ENCODE data around the gene HLA-DOB. TPM values are rescaled to one million over a fixed set of nuclear protein-coding genes. Genes with fewer than 3 reads are reported as not detected.

The HLA-DOB gene
- polyA plus RNA-seq, 3 donors, result 0.58 to 0.62 TPM; not detected in 1

DNA sequence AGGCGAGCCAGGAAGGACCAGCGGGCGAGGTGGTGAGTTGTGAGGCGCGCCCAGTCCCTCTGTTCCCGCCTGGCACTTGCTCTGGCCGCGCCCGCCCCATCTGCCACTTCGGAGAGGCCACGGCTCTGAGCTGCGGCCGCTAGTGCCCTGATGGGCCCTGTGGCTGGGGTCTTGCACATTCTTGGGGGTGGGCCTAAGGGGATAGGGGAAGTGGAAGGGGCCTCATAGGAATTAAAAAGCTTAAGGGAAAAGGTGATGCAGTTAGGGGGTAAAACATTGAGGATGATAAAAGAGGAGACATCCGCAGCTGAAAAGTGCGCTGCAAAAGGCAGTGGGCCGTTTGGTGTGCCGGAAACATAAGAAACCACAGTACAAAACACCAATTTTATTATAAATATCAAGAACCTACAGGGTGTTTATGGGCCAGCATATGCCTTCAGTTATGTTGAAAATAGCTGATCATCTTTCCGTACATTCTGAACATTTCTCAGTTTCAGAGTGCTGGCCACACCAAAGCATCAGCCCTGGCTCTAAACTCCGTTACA lies 28.1 kb upstream of the HLA-DOB start:
- WGBS, 3 donors, result 12 to 32% (median 19%) methylated on average over 18 to 19 of the region's 19 CpGs
- H3K27ac ChIP-seq (ENCODE audit: low read depth, low read length), result no peak overlapping the region

DNA sequence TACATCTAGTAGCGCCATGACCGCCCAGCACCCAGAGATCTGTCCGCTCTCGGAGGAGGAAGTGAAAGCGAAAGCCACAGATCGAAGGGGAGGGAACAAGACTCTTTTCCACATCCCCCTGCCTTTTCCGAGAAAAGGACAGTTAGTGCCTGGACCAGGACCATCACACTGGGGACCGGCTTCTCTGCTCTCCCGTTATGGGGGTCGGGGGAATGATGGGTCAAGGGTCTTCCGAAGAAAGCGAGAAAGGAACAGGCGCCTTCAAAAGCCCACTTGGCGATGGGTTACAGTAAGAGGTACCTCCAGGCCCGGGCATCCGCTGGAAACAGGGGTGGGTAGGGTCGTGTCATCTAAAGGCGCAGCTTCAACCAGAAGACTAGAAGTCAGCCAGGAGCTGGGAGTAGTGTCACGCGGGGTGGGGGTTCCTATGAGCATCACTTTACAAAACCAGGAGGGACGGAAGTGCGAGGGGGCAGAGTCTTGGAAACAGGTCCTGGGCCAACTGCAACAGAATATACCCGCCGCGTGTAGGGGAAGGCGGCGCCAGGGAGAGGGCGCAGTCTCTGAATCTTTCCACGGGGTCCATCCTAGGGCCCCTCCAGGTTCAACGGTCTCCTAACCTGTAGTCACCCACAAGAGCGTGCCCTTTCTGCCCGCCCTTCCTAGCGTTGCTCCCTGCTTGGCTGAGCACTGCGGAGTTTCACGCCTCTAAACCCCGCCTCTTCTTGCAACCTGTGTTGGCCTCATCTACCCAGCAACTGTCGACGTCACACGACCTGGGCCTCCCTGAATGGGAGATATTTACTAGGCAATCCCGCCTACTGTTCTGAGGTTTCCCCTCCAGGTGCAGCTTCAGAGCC lies 27.4 kb upstream of the HLA-DOB start, which contains the start of gene PSMB8:
Gene PSMB8 (minus strand): TSS at position 69 of the 860 bp plus-strand sequence. CDS start 51 bp downstream, at position 18.
- WGBS, 3 donors, result 0 to 1% (median 0%) methylated on average over 40 of the region's 40 CpGs
- peak within 1 kb of the TSS; percentile 99 for H3K27ac ChIP-seq (ENCODE audit: low read depth, low read length)

DNA sequence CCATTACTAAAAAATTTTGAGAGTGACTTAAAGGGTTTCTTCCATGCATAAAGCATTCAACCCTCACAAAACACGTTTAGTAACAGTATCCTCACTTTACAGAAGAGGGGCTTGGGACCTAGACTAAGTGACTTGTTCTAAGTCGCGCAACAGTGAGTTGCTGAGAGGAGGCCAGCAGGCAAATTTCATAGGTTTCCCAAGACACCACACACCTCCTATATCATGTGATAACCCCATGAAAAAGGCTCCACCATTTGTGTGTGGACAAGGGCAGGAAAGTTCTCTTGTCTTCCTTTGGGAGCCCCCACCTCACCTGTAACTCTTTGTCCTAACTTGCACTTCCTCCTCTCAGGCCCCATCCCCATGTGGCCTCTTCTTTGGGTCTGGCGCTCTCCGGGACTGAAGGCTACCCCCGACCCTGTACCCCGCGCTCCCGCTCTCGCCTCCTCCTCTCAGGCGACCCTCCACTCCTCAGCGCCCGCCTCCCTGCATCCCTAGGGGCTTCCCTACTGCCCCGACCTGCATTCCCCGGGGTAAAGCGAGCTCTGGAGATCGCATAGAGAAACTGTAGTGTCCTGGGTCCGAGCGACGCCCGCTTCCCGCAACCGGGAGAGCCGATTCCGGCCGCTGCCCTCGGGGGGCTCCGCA lies 26.7 kb upstream of the HLA-DOB start:
- 3 to 9% (median 4%) methylated on average over 28 of the region's 28 CpGs for WGBS, 3 donors
- peak overlapping the region; percentile 99 for H3K27ac ChIP-seq (ENCODE audit: low read depth, low read length)

DNA sequence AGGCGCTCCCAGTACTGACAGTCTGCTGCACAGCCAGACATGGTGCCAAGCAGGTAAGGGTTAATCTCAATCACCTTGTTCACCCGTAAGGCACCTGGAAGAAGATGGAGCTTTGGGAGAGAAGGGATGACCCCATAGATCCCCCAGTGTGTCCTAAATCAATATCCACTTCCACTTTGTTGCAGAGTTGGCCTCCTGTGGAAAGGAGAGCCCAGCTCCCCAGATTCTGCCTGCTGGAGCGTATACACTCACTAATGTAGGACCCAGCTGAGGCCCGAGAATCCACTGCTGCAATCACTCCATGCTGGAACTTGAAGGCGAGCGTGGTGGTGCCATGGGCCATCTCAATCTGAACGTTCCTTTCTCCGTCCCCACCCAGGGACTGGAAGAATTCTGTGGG lies 25.9 kb upstream of the HLA-DOB start:
- WGBS, 3 donors, result 75 to 90% (median 77%) methylated on average over 8 of the region's 8 CpGs

DNA sequence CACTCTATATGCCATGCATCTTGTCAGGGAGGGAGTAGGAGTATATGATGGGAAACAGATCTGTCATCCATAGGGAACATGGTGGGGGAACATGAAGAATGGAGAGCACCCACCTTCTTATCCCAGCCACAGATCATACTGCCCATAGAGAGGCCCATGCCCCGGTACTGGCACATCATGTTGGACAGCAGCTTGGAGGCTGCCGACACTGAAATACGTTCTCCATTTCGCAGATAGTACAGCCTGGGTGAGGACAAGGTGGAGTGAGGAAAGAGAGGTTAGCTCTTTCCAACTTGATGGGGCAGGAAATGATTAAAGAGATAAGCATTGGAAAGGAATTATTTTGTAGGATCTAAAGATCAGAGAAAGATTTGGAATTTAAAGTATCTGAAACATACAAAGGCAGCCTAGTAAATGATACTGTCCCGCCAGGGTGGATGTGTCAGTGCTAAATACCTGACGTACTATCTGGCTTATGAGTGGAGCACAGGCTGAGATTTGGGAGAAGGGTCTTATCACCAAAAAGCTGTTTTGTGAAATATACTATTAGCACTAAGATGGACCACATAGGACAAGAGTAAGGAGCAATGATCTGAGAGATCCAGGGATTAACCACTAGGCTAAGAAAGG lies 25.3 kb upstream of the HLA-DOB start:
- H3K27ac ChIP-seq (ENCODE audit: low read depth, low read length), result no peak overlapping the region
- WGBS, 3 donors, result 93 to 96% (median 93%) methylated on average over 6 of the region's 6 CpGs

More for the DNA sequence above, 25.9 kb upstream of the HLA-DOB start:
- H3K27ac ChIP-seq (ENCODE audit: low read depth, low read length), result no peak overlapping the region

DNA sequence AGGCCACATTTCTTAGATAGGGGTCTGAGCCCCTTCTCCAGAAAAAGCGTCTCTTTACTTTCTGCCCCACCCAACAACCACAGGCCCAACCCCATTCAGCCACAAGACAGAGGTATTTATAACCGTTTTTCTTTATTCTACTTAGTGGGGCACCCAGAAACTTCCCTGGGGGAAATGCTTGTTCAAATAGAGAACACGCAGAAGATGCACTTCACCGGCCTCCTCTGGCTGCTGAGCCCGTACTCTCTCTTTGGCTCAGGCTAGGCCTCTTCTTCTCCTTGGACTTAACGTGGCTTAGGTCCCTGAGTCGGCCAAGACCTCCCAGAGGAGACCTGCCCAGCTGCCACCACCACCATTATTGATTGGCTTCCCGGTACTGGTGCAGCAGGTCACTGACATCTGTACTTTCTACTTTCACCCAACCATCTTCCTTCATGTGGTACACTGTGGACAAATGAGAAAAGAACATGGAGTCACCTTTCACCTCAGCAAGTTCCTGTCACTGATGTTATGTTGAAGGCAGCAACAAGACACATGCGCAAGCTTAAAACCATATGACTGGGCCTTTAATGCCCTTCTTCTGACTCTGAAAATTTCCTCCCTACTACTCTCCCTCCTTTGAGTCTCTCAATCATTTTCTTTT lies 23.9 kb upstream of the HLA-DOB start:
- 70 to 80% (median 76%) methylated on average over 9 of the region's 9 CpGs for WGBS, 3 donors
- no peak overlapping the region for H3K27ac ChIP-seq (ENCODE audit: low read depth, low read length)

DNA sequence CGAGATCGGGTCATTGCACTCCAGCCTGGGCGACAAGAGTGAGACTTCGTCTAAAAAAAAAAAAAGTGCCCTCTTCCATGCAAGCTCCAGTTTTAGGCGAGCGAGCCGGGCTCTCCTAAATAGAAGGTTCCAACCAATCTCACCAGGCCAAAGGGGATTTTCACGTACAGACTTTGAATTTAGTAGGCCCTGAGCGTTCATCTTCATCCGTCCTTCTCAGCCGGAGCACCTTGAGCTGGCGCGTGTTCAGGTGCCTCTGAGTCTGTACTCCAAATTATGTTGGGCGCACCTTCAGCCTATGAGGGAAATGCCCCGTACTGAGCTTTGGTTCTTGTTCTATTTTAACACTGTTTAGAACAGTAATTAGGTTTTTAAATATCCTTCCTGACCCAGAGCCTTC lies 22.6 kb upstream of the HLA-DOB start:
- no peak overlapping the region for H3K27ac ChIP-seq (ENCODE audit: low read depth, low read length)
- WGBS, 3 donors, result 82 to 88% (median 85%) methylated on average over 14 to 15 of the region's 15 CpGs

DNA sequence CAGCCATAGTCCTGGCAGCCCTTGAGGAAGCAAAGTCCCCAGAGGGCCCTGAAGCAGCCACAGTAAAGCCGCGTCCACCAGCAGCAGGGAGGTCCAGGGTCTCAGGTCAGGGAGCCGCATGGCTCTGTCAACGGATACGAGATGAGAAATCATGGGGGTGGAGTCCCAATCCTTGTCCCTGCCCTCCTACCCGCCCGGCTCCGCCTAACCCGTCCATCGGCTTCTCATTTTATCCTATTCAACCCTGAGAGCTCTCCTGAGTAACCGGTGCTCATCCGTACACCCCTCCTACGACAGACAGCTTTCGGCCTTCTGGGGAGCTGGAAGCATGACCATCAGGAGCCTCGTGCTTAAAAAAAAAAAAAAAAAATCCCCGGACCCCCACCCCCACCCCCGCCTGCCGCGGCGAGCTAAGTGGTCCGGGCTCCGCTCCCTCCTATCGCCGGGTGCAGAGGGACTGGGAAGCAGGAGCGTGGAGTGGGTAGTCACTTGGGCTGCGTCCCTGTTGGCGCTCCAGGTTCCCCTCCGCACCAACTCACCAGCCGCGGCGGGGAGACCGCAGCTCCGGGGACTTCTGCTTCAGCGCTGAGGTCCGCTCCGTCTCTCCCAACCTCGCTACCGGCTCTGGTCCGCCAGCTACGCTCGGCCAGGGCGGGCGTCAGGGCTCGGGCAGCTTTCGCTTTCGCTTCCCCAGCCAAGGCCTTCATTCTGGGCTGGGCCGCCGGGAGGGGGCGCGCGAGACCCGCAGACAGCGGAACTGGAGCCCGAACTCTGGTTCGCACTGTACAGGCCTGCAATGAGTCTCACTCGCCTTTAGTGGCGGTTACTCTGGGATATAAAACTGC lies 21.5 kb upstream of the HLA-DOB start, which contains the start of gene TAP2:
Gene TAP2 (minus strand): TSS at position 626 of the 845 bp plus-strand sequence. CDS start 506 bp downstream, at position 120.
- WGBS, 3 donors, result 0 to 1% (median 1%) methylated on average over 56 to 57 of the region's 57 CpGs
- H3K27ac ChIP-seq (ENCODE audit: low read depth, low read length), result peak within 1 kb of the TSS; percentile 93

DNA sequence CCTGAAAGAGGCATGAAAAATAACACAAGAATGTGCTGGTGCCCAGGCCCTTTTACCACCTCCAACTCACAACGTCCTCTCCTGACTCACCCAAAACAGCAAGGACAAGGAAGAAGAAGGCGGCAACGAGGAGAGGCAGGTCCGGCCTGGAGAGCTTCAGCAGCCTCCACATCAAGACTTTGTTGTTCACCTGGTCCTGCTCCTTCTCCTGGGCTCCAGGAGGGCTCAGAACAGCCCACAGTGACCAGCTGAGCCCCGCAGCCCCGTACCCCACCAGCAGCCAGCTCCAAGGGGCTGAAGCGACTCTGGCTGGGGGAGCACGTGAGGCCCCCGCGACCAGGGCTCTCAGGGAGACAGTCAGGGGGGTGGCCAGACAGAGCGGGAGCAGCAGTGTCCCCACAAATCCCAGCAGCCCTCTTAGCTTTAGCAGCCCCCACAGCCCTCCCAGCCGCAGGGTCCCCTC lies 20.9 kb upstream of the HLA-DOB start:
- 27 to 29% (median 28%) methylated on average over 12 of the region's 12 CpGs for WGBS, 3 donors
- peak overlapping the region; percentile 93 for H3K27ac ChIP-seq (ENCODE audit: low read depth, low read length)

DNA sequence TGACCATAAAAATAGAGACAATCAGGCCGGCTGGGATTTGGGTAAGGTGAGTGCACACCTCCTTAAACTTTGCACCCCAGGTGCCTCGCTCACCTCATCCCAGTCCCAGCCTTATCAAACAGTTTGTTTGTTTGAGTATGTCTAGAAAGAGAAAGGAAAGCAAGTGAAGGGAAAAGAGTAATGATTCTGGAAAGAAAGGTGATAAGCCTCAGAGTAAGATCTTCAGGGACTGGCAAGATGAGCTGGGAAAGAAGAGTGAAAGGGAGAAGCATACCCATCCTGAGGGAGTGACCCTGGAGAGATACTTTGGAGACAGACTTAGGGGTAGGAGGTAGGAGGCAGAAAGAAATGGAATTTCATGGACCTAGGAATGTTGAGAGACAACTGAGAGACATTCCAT lies 20.1 kb upstream of the HLA-DOB start:
- WGBS, 3 donors, result 84 to 93% (median 91%) methylated on average over 2 of the region's 2 CpGs
- H3K27ac ChIP-seq (ENCODE audit: low read depth, low read length), result no peak overlapping the region

DNA sequence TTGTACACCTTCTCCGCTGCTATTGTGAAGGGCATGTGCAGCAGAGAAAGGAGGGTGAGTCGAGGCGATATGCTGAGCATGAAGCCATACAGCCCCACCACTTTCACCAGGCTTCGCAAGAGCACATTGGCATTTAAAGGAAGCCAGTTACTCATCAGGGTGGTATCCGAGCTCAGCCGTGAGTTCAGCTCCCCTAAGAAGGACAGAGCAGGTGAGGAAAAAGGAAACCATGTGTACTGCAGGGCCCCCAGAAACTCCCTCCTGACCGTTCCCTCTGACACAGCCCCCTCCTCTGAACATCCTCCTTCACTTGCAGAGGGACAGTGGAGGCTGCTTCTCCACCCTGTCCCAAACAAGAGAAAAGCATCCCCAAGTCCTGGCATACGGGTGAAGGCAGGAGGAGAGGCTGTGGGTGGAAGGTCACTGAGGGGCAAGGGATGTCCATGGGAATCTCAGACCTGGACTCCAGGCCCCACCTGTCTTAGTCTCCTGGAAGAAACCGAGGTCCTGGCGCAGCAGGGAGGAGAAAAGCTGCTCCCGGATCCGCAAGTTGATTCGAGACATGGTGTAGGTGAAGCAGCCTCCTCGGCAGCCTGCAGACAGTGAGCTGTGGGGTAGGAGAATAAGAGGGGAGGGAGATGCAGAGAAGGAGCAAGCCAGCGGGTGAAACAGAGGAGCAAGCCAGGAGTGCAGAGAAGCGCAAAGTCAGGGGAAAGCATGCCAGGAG lies 18.5 kb upstream of the HLA-DOB start:
- 95% methylated on average over 16 of the region's 16 CpGs for WGBS, 3 donors

DNA sequence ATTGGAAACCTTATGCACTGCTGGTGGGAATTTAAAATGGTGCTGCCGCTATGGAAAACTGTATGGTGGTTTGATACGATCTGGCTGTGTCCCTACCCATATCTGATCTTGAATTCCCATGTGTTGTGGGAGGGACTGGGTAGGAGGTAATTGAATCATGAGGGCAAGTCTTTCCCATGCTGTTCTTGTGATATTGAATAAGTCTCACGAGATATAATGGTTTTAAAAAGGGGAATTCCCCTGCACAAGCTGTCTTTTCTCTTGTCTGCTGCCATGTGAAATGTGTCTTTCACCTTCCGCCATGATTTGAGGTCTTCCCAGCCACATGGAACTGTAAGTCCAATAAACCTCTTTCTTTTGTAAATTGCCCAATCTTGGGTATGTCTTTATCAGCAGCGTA lies 16.9 kb upstream of the HLA-DOB start:
- 75 to 86% (median 80%) methylated on average over 5 of the region's 5 CpGs for WGBS, 3 donors

More for the DNA sequence above, 18.5 kb upstream of the HLA-DOB start:
- H3K27ac ChIP-seq (ENCODE audit: low read depth, low read length), result no peak overlapping the region

DNA sequence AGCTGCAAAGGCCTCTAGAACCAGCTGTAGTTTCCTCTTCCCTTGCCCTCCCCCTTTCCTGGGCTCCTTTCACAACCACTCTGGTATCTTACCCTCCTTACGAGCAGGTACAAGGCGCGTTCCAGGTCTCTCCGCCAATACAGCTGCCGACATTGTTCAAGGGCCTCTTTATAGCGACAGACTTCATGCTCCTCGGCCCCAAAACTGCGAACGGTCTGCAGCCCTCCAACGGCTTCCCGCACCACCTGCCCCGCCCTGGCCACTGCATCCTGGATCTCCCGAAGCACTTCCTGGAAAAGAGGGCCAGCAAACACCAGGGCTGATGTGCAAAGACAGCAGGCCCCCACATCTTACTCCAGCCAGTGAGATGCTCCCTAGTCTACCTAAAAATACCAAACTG lies 15.7 kb upstream of the HLA-DOB start:
- WGBS, 3 donors, result 79 to 87% (median 85%) methylated on average over 13 of the region's 13 CpGs
- no peak overlapping the region for H3K27ac ChIP-seq (ENCODE audit: low read depth, low read length)

More for the DNA sequence above, 16.9 kb upstream of the HLA-DOB start:
- no peak overlapping the region for H3K27ac ChIP-seq (ENCODE audit: low read depth, low read length)

DNA sequence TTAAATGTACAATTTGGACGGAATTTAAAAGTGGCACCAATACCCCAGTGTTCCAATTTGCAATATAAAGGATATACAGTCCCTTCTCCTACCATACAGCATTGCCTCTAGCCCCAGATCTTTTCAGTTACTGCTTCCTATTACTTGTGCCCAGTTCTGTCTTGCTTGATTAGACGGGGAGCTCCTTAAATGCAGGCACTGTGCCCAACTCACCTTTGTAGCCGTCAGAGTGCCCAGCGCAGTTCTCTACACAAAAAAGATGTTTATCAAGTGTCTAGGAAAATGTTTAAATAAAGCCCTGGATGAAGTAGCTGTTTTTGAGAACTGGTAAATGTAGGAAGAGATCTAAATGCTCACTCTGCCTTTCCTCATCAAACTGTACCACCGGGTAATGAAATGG lies 14.1 kb upstream of the HLA-DOB start:
- 79 to 93% (median 93%) methylated on average over 5 of the region's 5 CpGs for WGBS, 3 donors
- H3K27ac ChIP-seq (ENCODE audit: low read depth, low read length), result no peak overlapping the region

DNA sequence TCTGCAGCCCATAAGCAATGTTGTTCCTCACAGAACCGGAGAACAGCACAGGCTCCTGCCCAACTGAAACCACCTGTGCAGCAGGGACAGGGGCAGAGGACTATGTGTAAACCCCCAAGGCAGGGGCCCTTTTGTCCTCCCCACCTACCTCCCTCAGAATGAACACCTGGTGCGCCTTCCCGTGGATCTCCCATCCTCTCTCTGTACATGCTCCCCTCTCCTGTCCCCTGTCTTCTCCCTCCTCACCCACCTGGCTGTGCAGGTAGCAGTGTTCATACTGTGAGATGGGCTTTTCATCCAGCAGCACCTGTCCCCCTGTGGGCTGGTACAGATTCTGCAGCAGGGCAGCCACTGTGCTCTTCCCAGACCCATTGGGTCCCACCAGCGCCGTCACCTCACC lies 13.2 kb upstream of the HLA-DOB start:
- WGBS, 3 donors, result 93 to 96% (median 95%) methylated on average over 5 of the region's 5 CpGs

DNA sequence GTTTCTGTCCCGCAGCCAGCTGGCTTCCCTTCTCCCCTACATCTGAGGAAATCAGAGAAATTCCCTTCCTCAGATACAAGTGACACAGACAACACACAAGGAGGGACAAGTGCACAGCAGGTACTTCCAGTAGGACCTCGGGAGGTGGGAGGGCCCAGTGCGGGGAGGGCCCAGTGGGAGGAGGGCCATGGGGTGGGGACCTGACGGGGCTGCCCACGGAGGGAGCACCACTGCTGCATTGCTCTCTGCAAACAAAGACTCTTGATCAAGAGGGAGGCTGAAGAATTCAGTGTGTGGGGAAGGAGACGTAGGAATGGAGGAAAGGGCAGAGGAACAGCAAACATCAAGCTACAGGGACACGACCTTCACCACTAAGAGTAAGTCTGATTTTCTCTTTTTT lies 12.7 kb upstream of the HLA-DOB start:
- no peak overlapping the region for H3K27ac ChIP-seq (ENCODE audit: low read depth, low read length)
- WGBS, 3 donors, result 72 to 79% (median 75%) methylated on average over 7 of the region's 7 CpGs

More for the DNA sequence above, 13.2 kb upstream of the HLA-DOB start:
- no peak overlapping the region for H3K27ac ChIP-seq (ENCODE audit: low read depth, low read length)

DNA sequence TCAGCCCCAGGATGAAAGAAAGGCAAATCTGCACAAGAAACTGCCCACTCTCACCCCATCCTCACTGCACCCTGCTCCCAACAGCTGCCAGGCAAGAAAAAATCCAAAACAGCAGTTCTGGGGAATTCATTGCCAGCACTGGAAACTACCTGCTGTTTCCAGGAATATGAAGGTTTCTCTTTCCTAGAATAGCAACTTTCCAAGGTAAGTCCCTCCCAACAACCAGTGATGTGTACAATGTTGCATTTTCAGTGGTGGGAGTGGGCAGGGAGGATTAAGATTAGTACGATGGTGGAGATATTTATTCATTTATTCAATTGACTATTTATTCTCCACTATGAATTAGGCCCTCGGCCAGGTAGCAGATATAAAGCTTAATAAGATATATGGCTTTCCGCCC lies 10.2 kb upstream of the HLA-DOB start:
- WGBS, 3 donors, result 54 to 83% (median 75%) methylated on average over 3 of the region's 3 CpGs
- H3K27ac ChIP-seq (ENCODE audit: low read depth, low read length), result no peak overlapping the region
